NCI-H1694 (cell line): ENCODE measurements around the gene ERVH48-1.
"Not testable (repeated sequence)": the region's sequence is repeated elsewhere in the genome, so short reads cannot be mapped to it uniquely, and the experiment has no call there.

Source experiments
- DNase-seq: peaks from one replicate; lab custom pipeline; 2025; lab: John Stamatoyannopoulos, UW

The ERVH48-1 gene

DNA sequence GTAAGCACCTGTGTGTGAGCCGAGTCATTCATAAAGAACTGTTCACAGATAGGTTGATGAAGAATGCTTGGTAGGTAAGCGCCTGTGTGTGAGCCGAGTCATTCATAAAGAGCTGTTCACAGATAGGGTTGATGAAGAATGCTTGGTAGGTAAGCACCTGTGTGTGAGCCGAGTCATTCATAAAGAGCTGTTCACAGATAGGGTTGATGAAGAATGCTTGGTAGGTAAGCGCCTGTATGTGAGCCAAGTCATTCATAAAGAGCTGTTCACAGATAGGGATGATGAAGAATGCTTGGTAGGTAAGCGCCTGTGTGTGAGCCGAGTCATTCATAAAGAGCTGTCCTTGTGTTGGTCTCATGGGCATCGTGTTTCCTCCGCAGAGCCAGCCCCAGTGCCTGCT is 16.9 kb downstream of the ERVH48-1 start:
- not testable (repeated sequence) for DNase-seq

DNA sequence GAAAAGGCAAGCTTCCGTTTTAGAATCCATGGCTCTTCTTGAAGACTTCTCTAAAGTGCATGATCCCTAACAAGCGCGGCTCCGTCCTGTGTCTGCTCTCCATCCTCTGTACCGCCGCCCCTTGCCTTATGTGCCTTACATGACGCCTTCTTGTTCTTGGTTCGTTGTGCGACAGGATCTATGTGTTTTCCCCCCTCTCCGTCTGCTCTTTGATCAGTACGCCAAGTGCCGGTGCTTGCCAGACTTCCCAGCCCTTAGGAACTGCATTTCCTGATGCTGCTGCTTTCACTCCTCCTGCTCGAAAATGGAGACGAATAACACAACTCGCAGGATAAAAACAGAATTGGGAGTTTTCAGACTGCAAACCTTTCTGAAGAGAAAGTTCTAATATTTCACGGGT is 19.2 kb downstream of the ERVH48-1 start:
- DNase-seq: no peak

DNA sequence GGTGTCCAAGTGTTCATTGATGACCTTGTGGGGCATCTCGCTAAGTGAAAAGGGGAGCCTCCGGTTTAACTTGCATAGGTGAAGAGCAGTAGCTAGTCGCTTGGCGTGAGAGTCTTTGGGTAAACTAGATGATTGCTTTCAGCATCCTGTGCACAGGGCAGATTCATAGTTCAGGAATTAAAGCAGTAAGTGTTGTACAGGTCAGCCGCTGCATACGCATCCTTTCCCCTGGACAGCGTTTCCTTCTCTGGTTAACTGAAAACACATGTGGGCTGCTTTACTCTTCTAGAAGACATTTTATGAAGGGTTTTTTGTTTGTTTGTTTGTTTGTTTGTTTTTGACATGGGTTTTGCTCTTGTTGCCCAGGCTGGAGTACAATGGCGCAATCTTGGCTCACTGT is 20.2 kb downstream of the ERVH48-1 start:
- no peak for DNase-seq

DNA sequence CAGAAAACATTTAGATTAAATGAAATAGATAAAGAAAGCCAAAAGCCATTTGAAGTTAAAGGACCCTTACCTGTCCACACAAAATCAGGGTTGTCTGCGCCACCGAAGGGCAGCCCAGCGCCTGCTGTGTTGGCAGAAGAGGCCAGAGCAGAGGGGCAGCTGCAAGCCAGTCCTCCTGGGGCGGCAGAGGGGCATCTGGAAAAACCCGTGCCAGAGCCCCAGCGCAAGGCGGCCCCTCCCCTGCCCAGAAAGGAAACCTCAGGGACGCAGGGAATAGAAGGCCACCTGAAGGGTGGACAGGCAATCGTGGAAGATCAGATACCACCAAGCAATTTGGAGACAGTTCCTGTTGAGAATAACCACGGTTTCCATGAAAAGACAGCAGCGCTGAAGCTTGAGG is 21.6 kb downstream of the ERVH48-1 start:
- DNase-seq: no peak

DNA sequence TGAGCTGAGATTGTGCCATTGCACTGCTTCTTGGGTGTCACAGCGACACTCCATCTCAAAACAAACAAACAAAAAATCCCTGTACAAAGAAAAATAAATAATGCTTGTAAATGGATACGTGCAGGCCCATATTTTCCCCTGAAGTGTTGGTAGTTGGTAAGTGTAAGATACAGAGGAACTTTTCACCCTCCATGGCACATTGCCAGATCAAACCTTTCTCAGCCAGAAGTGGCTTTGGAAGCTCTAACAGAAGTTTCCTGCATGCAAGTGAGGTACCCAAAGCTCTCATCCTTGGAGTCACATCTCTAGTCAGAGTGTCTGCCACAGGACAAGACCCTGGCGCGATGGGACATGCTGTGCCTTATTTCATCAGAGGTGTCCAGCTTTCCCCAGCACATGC is 25.0 kb downstream of the ERVH48-1 start:
- no peak for DNase-seq

DNA sequence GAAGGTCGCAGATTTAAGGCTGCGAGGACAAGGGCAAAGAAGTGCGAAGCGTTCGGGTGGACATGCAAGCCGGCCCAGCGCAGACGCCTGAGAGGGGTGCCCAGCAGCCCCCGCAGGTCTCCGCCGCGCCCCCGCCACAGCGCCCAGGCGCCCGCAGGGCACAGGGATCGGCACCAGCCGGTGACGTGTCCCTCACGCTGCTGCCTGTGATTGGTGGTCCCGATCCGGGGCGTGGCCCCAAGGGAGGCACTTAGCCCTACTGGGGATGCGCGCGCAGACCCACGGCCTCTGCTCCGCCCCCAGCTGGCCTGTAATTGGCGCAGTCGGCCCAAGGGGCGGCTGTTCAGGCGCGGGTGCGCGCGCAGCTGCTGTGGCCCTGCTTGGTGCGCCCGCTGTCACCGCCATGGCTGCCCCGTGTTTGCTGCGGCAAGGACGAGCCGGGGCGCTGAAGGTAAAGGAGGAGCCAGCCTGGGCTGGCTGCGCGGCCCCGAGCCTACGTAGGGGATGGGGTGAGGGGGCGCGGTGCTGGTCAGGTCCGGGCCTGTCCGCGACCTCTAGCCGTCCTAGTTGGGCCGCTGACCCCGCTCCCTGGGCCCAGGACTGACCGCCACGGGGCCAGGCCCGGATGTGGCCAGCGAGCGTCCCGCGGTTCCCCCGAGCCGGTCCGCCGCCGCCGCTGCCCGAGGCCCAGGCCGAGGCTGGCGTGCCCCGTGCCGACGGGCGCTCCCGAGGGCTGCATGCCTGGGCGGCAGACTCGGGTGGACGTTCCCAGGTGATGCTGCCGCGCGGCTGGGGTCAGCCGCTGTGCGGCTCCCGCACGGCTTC is 32.3 kb downstream of the ERVH48-1 start, which contains the start of gene NDUFV3:
NDUFV3 (plus strand) TSS at position 379 of the 825 bp plus-strand sequence; CDS start at position 404, 25 bp downstream.
- peak; percentile 98 for DNase-seq

DNA sequence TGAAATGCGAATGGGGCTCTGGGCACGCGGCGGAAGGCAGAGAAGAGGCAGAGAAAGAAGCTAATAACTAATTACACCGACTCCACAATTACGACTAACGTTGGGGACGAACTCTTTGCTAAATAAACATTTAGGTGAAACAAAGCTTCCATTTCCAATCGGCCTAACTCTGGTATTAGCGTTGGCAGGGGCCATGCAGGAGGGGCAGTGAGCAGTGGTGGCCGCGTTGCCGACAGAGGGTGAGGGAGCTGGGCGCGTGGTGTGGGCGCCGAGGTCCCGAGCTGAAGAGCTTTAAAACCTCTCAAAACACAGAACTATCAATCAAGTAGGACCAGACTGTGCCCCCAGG is 32.9 kb downstream of the ERVH48-1 start:
- DNase-seq: no peak

DNA sequence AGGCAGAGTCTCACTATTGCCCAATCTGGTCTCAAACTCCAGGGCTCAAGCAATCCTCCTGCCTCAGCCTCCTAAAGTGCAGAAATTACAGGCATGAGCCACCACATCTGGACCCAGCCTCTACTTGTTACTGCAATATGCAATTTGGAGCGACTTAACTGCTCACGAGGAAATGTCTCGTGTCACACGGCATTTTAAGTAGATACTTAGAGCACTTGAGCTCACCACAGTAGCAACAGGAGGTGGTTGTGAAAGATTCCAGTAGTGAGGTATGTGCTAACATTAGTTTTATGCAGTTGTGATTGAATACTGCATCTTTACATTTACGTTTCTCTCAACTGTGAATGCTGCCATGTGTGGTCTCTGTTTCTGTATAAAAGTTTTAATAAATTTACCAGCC is 38.1 kb downstream of the ERVH48-1 start:
- no peak for DNase-seq

DNA sequence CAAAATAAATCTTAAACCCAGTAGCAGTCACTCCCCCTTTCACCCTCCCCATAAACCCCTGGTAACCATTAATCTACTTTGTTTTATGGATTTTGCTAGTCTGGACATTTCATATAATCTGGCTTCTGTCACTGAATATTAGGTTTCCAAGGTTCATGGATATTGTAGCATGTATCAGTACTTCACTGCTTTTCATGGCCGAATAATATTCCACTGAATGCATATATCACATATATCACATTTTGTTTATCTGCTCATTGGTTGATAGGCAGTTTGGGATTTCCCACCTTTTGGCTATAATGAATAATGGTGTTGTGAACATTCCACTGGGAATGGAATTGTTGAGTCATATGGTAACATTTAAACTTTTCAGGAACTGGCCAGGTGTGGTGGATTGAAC is 41.5 kb downstream of the ERVH48-1 start:
- DNase-seq: no peak

DNA sequence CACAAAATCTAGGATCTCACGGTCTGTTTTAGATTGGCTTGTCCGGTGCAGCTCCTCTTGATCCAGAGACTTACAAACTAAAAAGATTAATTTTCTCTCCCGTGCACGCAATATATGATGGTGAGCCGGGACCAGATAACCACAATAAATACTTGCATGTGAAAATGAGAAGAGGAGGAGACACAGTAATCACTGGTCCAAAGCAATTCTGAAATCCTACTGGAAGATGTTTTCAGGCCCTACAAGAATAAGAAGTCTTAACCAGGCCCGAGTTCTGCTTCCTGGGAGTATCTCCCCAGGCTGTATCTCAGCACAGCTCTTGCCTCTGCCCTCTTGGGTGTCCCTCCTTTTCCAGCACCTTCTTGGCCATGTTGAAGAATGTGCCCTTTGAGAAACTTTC is 45.1 kb downstream of the ERVH48-1 start:
- no peak for DNase-seq

DNA sequence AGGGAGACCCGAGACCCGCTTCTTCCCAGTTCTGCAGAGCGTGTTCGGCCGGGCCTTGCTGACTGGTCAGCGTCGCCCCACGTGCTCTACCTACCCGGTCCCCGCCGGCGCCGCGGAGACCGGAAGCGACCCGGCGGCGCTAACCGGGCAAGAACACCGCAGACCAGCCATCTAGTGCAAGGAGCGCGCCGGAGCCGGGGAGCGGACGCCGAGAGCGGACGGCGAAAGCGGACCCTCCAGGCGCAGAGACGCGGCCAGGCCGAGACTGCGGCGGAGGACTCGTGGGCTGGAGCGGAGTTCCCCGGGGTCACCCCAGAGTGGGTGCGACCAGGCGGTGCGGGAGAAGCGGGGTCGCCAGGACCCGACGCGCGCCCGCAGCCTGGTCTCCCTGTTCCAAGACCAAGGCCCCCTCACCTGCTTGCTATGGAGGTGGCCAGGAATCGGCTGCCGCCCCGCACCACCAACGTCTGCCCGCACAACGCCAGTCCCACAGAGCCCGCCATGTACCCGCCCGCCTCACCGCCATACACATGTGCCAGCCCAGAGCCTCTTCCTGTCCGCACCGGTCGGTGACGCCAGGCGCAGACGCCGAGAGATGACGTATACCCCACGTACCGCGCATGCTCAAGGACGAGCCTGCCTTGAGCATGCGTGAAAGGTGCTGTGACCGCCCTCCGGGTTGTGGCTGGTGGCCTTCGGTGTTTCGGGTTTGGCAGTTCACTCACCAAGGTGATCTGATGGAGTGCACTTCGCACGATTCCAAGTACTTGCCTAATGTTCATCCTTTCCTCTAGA is 46.2 kb downstream of the ERVH48-1 start, which contains the start of gene WDR4:
WDR4 (minus strand) TSS at position 547 of the 795 bp plus-strand sequence; CDS start at position 503, 44 bp downstream.
- DNase-seq: peak; percentile 93

DNA sequence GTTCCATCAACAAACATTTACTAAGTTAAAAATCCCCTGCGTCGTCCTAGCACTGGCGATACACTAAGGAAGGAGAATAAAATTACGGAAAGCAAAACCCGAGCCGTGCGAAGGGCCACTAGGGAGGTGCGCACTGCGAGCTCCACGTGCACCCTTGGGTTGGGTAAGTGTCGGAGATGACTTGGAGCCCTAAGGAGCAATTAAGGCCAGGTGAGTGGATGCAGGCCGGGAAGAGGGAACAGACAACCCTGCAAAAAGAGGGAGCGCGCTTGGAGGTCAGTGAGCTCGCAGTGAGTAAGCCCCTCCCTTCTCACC is 46.8 kb downstream of the ERVH48-1 start:
- DNase-seq: no peak

DNA sequence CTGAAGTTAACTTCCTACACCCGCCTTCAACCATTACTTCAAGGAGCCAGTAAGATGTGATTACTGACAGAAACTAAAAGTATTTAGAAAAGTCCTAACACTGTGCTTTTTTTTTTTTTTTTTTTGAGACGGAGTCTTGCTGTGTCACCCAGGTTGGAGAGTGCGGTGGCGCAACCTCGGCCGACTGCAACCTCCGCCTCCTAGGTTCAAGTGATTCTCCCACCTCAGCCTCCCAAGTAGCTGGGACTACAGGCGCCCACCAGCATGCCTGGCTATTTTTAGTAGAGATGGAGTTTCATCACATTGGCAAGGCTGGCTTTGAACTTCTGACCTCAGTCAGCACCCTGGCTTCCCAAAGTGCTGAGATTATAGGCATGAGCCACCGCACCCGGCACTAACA is 49.6 kb downstream of the ERVH48-1 start:
- not testable (repeated sequence) for DNase-seq

DNA sequence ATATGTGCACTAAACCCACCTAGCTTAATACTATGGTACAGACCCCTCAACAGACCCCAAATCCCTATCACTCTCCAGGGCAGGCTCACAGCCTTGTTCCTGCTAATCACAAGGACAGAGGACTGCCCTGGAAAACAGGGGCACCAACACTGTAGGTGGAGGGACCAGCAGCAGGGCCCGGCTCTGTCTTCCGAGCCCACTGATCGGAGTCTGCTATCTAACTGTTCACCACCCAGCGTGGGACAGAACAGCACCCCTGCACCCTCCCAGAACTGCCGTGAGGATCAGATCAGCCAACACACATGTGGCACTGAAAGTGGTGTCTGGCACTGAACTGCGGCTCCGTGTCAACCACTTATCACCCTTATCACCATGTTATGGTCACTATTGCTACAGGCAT is 52.3 kb downstream of the ERVH48-1 start:
- no peak for DNase-seq

DNA sequence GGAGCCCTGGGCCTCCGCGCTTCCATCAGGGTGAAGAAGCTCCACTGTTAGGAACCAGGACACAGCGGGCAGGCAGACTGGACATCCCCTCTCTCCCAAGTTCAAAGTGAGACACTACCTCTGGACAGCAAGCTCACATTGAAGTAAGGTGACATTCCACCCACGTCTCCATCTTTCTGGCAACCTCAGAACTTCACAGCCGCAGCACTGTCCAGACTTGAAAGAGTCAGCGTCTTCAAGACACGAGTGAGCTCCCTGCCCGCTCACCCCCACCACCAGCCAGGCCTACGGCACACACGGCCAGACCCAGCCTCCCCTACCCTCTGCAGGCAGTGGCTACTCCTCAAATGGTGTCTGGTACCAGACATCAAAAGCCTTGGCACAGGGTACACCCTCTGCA is 57.2 kb downstream of the ERVH48-1 start:
- no peak for DNase-seq
